Fibroblast of the conjunctiva (primary cell): ENCODE results near the gene DIPK2B.

Experiments
- DNase-seq: peaks from one replicate; pipeline ENCODE4 v3.0.0-alpha.2; 2010; ENCODE audit warnings: low read depth

Gene DIPK2B

GRCh38 chrX:45157647-45158046 is 43.0 kb downstream of the DIPK2B start:
- DNase-seq, result no peak

DNA sequence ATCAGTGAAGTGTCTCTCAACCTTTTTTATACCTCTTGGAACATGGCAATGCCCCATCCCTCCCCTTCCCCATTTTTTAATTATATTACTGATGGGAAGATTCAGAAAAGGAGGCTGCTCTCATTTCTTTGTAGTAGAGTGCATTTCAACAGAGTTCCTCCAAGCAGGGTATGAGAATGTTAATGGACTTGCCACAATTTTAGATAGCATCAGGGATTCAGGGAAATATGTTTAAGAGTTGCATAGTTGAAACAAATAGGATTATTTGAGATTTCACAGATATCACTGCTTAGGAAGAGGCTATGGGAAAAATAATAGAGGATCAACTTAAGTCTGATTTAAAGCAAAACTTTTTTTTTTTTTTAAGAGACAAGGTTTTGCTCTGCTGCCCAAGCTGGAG is 46.2 kb downstream of the DIPK2B start:
- DNase-seq, result no peak

DNA sequence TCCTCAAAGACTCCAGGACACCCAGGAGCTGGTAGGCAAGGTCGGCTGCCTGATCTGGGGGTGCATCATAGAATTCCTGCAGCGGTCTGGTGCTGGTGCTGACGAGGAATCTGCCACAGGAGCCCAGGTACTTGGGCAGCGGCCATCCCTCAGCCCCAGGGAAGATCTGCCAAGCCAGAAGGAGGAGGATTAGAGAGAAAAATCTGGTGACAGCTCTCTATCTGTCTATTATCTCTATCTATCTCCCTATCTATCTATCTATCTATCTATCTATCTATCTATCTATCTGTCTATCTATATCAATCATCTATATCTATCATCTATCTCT is 46.7 kb downstream of the DIPK2B start:
- DNase-seq, result no peak
